Iris pigment epithelial cell (primary cell): Measurements from ENCODE around the gene PRDM16.

Experiments
- DNase-seq: peaks from one replicate; pipeline ENCODE4 v3.0.0-alpha.2; 2011; ENCODE audit warnings: low read depth

Gene PRDM16

GRCh38 chr1:3373700-3374405 is 304.9 kb downstream of the PRDM16 start:
- no peak for DNase-seq

- DNase-seq: no peak
These were observed 306.2 kb downstream of the PRDM16 start for GRCh38 chr1:3375245-3375644.

GRCh38 chr1:3377166-3377565 is 308.2 kb downstream of the PRDM16 start:
- no peak for DNase-seq

GRCh38 chr1:3377604-3378279 is 308.7 kb downstream of the PRDM16 start:
- DNase-seq: no peak

GRCh38 chr1:3378411-3379208 is 309.6 kb downstream of the PRDM16 start:
- no peak for DNase-seq

- DNase-seq: no peak
These were observed 310.9 kb downstream of the PRDM16 start for GRCh38 chr1:3379934-3380333.

- no peak for DNase-seq
These were observed 311.5 kb downstream of the PRDM16 start for GRCh38 chr1:3380469-3380868.

GRCh38 chr1:3381901-3382300 is 312.9 kb downstream of the PRDM16 start:
- DNase-seq: no peak

- DNase-seq: no peak
These were observed 313.5 kb downstream of the PRDM16 start for GRCh38 chr1:3382326-3383057.

- DNase-seq: no peak
These were observed 314.7 kb downstream of the PRDM16 start for GRCh38 chr1:3383679-3384078.

- DNase-seq: no peak
These were observed 315.4 kb downstream of the PRDM16 start for GRCh38 chr1:3384407-3384806.

GRCh38 chr1:3386205-3387002 is 317.4 kb downstream of the PRDM16 start:
- no peak for DNase-seq

GRCh38 chr1:3387401-3387800 is 318.4 kb downstream of the PRDM16 start:
- DNase-seq: no peak

GRCh38 chr1:3389093-3389833 is 320.3 kb downstream of the PRDM16 start:
- DNase-seq: no peak

- DNase-seq: no peak
These were observed 321.3 kb downstream of the PRDM16 start for GRCh38 chr1:3390291-3390690.

GRCh38 chr1:3391711-3392110 is 322.7 kb downstream of the PRDM16 start:
- DNase-seq: no peak

- no peak for DNase-seq
These were observed 324.3 kb downstream of the PRDM16 start for GRCh38 chr1:3393024-3393986.

- no peak for DNase-seq
These were observed 325.3 kb downstream of the PRDM16 start for GRCh38 chr1:3393987-3394920.
